HepG2 (cell line): Measurements from ENCODE around the gene MGAT5. TPM values are rescaled to one million over a fixed set of nuclear protein-coding genes. Genes with fewer than 3 reads are reported as not detected.

ENCODE experiments used
- ATAC-seq: fragments of 200-7000 bp; cut with Tn5 transposase; 3 replicates; pipeline ENCODE4 v1.9.1; 2020; ENCODE audit warnings: mild to moderate bottlenecking, moderate library complexity
- BruUV-seq: library from RNA; stranded (reverse); fragments of 400-500 nt; replicated peaks from 2 replicates; lab custom pipeline; 2021; lab: Mats Ljungman, UMichigan
- CTCF ChIA-PET: fragments of 300-600 bp; formaldehyde crosslinking; extraction: SDS; loops from one replicate; lab custom pipeline; 2021; ENCODE audit warnings: low total read pairs, inconsistent platforms, low intra/inter-chr PET ratio; lab: Yijun Ruan, JAX
- POLR2A ChIA-PET: fragments of 350-600 bp; sonication (Branson Sonifier 250); formaldehyde crosslinking; loops from one replicate; lab custom pipeline; 2020; ENCODE audit warnings: antibody characterized with exemption, inconsistent platforms; lab: Yijun Ruan, JAX
- DNase-seq: peaks from one replicate; pipeline ENCODE4 v3.0.0-alpha.2; 2015; ENCODE audit warnings: low spot score
- FAIRE-seq: peaks from 3 replicates; lab custom pipeline; 2011; peaks lifted over from hg19 to GRCh38; lab: Jason Lieb, UNC
- H2AFZ ChIP-seq: one replicate; pipeline ENCODE4 v1.6.1; 2011; ENCODE audit warnings: low read length, inconsistent platforms
- H3K27ac ChIP-seq: fragments of 300-600 bp; 3 replicates; pipeline ENCODE4 v1.8.0; 2011; ENCODE audit warnings: mixed run types, mild to moderate bottlenecking, mixed read lengths, low read length, inconsistent platforms; ENCODE audit not compliant: insufficient read depth; ENCODE audit errors: extremely low read length
- H3K27me3 ChIP-seq, 2 experiments: fragments of 200-600 bp in 1 of 2; 2 replicates in 1 of 2; 3 replicates in 1 of 2; pipeline versions ENCODE4 v1.6.0 to v1.8.0; 2011; ENCODE audit warnings: low read length in 2 of 2, mild to moderate bottlenecking in 2 of 2, moderate library complexity in 2 of 2, inconsistent platforms in 1 of 2; ENCODE audit not compliant: insufficient read depth in 2 of 2, control insufficient read depth in 1 of 2
- H3K36me3 ChIP-seq, 2 experiments: fragments of 200-600 bp in 1 of 2; replicated peaks in 1 of 2; 2 replicates in 1 of 2; 3 replicates in 1 of 2; pipeline versions ENCODE4 v1.5.1 to v1.8.0; 2011; ENCODE audit warnings: low read length in 2 of 2, inconsistent platforms in 1 of 2; ENCODE audit not compliant: insufficient read depth in 2 of 2, control insufficient read depth in 1 of 2
- H3K4me1 ChIP-seq: 2 replicates; pipeline ENCODE4 v1.5.1; 2012; ENCODE audit warnings: low read length, inconsistent platforms; ENCODE audit not compliant: insufficient read depth
- H3K4me2 ChIP-seq: 2 replicates; pipeline ENCODE4 v1.6.0; 2011; ENCODE audit warnings: low read depth, low read length, inconsistent platforms
- H3K4me3 ChIP-seq, 3 experiments: fragments of 200-600 bp in 1 of 3; sonication (generic), shearing (Covaris generic) in 1 of 3; replicated peaks in 1 of 3; 2 replicates each; pipeline ENCODE4 v1.5.1; 2011 to 2016; ENCODE audit warnings: low read length in 3 of 3, inconsistent platforms in 2 of 3, low read depth in 2 of 3, mild to moderate bottlenecking in 2 of 3, control low read depth in 1 of 3, mixed read lengths in 1 of 3; ENCODE audit not compliant: insufficient read depth in 1 of 3
- H3K79me2 ChIP-seq: one replicate; pipeline ENCODE4 v1.6.1; 2011; ENCODE audit warnings: low read length, inconsistent platforms; ENCODE audit not compliant: insufficient read depth
- H3K9ac ChIP-seq: 2 replicates; pipeline ENCODE4 v1.6.0; 2011; ENCODE audit warnings: mild to moderate bottlenecking, low read depth, low read length, inconsistent platforms; ENCODE audit not compliant: insufficient read depth
- H3K9me3 ChIP-seq: 2 replicates; pipeline ENCODE4 v1.5.1; 2012; ENCODE audit warnings: mild to moderate bottlenecking, low read length
- H4K20me1 ChIP-seq: 2 replicates; pipeline ENCODE4 v1.6.0; 2011; ENCODE audit warnings: inconsistent platforms, mild to moderate bottlenecking, low read length, moderate library complexity; ENCODE audit not compliant: insufficient read depth
- GPN1 ChIP-seq: sonication (generic); formaldehyde crosslinking; IDR thresholded peaks from 2 replicates; pipeline ENCODE4 v1.5.1; 2020; ENCODE audit warnings: missing genetic modification reagents, borderline replicate concordance
- KDM1A ChIP-seq: IDR thresholded peaks from 2 replicates; pipeline ENCODE4 v1.6.1; 2016; ENCODE audit warnings: missing compliant biosample characterization
- POLR2AphosphoS5 ChIP-seq: IDR thresholded peaks from 2 replicates; pipeline ENCODE4 v1.6.1; 2012; ENCODE audit warnings: low read depth, low read length
- PRDM4 ChIP-seq: sonication (generic); formaldehyde crosslinking; IDR thresholded peaks from 2 replicates; pipeline ENCODE4 v1.9.0; 2021; ENCODE audit warnings: missing genetic modification reagents, borderline replicate concordance
- SNAPC5 ChIP-seq: sonication (generic); formaldehyde crosslinking; IDR thresholded peaks from 2 replicates; pipeline ENCODE4 v1.8.1; 2023; ENCODE audit warnings: mild to moderate bottlenecking, missing genetic modification reagents, borderline replicate concordance
- THRA ChIP-seq: sonication (generic); formaldehyde crosslinking; IDR thresholded peaks from 2 replicates; pipeline ENCODE4 v1.4.0; 2020; ENCODE audit warnings: missing genetic modification reagents, borderline replicate concordance
- THYN1 ChIP-seq: sonication (generic); formaldehyde crosslinking; IDR thresholded peaks from 2 replicates; pipeline ENCODE4 v1.8.1; 2023; ENCODE audit warnings: low read depth, mild to moderate bottlenecking, moderate library complexity, missing genetic modification reagents, borderline replicate concordance
- TIGD3 ChIP-seq: sonication (generic); formaldehyde crosslinking; IDR thresholded peaks from 2 replicates; pipeline ENCODE4 v1.5.1; 2020; ENCODE audit warnings: mild to moderate bottlenecking, missing genetic modification reagents, borderline replicate concordance
- USF2 ChIP-seq, 2 experiments: sonication (generic) in 1 of 2; formaldehyde crosslinking in 1 of 2; IDR thresholded peaks; 2 replicates each; pipeline versions ENCODE4 v1.5.1 to v1.6.1; 2011 to 2020; ENCODE audit warnings: borderline replicate concordance in 1 of 2, low read depth in 1 of 2, low read length in 1 of 2, mild to moderate bottlenecking in 1 of 2, missing genetic modification reagents in 1 of 2, moderate library complexity in 1 of 2
- ZBTB42 ChIP-seq: sonication (generic); formaldehyde crosslinking; IDR thresholded peaks from 2 replicates; pipeline ENCODE4 v1.5.0; 2020; ENCODE audit warnings: mild to moderate bottlenecking, missing genetic modification reagents
- ZNF770 ChIP-seq: sonication (generic); formaldehyde crosslinking; IDR thresholded peaks from 2 replicates; pipeline ENCODE4 v1.5.0; 2020; ENCODE audit warnings: mild to moderate bottlenecking, missing genetic modification reagents
- WGBS: methylation state at CpG from one replicate; pipeline ENCODE4 v1.1.6; 2017; ENCODE audit warnings: low lambda C conversion rate; 5-methylcytosine and 5-hydroxymethylcytosine counted together
- in situ Hi-C: cut with HindIII; loops from 2 replicates; pipeline ENCODE4 v1.10.0; 2017; ENCODE audit warnings: low pct_unique_long_range_greater_than_20kb; ENCODE audit not compliant: extremely low pct_ligation_motif_present
- intact Hi-C: fragments of 100-400 bp; cut with micrococcal nuclease; formaldehyde crosslinking; loops from one replicate; pipeline ENCODE4 v1.10.0; 2022; ENCODE audit not compliant: unreplicated experiment
- polyA plus RNA-seq, 8 experiments: library from polyadenylated mRNA; depleted of rRNA in 3 of 8; stranded (reverse) in 7 of 8; unstranded in 1 of 8; fragments of >200 nt; fragmentation: Illumina TruSeq in 4 of 8; extraction: Trizol in 4 of 8; gene quantifications; 2 replicates each; pipeline versions ENCODE4 v1.2.1 to v1.2.3, GENCODE V29; 2011 to 2016; ENCODE audit warnings: low read depth in 4 of 8, missing spikeins in 1 of 8, mixed read lengths in 1 of 8; ENCODE audit not compliant: insufficient read depth in 1 of 8
- total RNA-seq, 5 experiments: library from RNA; depleted of rRNA; stranded (reverse); fragments of >200 nt; fragmentation: Illumina TruSeq; extraction: Trizol; gene quantifications; 2 replicates each; pipeline ENCODE4 v1.2.3, GENCODE V29; 2016; ENCODE audit warnings: low read depth in 1 of 5

The MGAT5 gene
- total and polyA plus RNA-seq, 2 of the 13 experiments (the other 11 are each of a cell fraction or from before 2014, with no cell fraction given), result 33.1 to 60.2 TPM

- TSS peak; percentile 71 for BruUV-seq
- CTCF ChIA-PET, result interaction anchor here (0.8 to 4.1 kb wide), 5 partner anchors 19 to 293 kb away, joined by 5 to 34 read pairs (median 8); no protein-coding TSS in a partner anchor
- Histone ChIP-seq H4K20me1 (peaks cover 2% of the 10 kb centered on the region; the same call in 1 of the 2 replicates), H3K9me3 (no peaks in the 10 kb centered on the region), H2AFZ (peak overlapping the region; percentile 25), H3K27ac (peak overlapping the region; percentile 89), H3K36me3 (peaks cover under 1 to 12% of the 10 kb centered on the region in 2 experiments), H3K79me2 (peaks cover 43% of the 10 kb centered on the region), H3K27me3 (no peaks in the 10 kb centered on the region), H3K9ac (peak overlapping the region; percentile 84), H3K4me3 (peak overlapping the region; percentile 23 to 74 (median 68)), H3K4me2 (peak overlapping the region; percentile 83), H3K4me1 (peaks cover 44% of the 10 kb centered on the region)
- intact Hi-C loops, result loop anchor here (5.0 kb wide), 4 partner anchors 184 to 524 kb away; partner anchors contain the start of gene CCNT2
- DNase-seq (no peak), ATAC-seq (peak; percentile 9), FAIRE-seq (no peak)
- in situ Hi-C loops, result loop anchor here (5.0 to 10.0 kb wide), 2 partner anchors 167 to 289 kb away; no protein-coding TSS in a partner anchor
- POLR2A ChIA-PET, result interaction anchor here (1.0 to 5.9 kb wide), 18 partner anchors 9 to 525 kb away, joined by 3 to 124 read pairs (median 8); no protein-coding TSS in a partner anchor
- 66% methylated on average over 6 of the region's 6 CpGs for WGBS
- TF ChIP-seq KDM1A (CRISPR knock-in tag) (no peak), THRA (CRISPR knock-in tag) (no peak), PRDM4 (CRISPR knock-in tag) (no peak), USF2 (IDR thresholded peaks at IDR 0.05; ENCODE audit: low read depth, low read length) (no peak), USF2 (CRISPR knock-in tag; IDR thresholded peaks at IDR 0.05; ENCODE audit: borderline replicate concordance) (no peak), GPN1 (CRISPR knock-in tag) (no peak), TIGD3 (CRISPR knock-in tag) (no peak), POLR2AphosphoS5 (0 out of 2 replicates have a peak, but pooled peaks have one; percentile 0), ZBTB42 (CRISPR knock-in tag) (0 out of 2 replicates have a peak, but pooled peaks have one; percentile 37), THYN1 (CRISPR knock-in tag) (0 out of 2 replicates have a peak, but pooled peaks have one; percentile 32), SNAPC5 (0 out of 2 replicates have a peak, but pooled peaks have one; percentile 51), ZNF770 (no peak)
These were observed 157.5 kb downstream of the MGAT5 start for GRCh38 chr2:134411279-134411827.
